Skeletal muscle cell (primary cell): Measurements from ENCODE around the gene RPAP2.
"Not testable (repeated sequence)": the region's sequence is repeated elsewhere in the genome, so short reads cannot be mapped to it uniquely, and the experiment has no call there.

ENCODE experiments used
- DNase-seq: peaks from one replicate; pipeline ENCODE4 v3.0.0-alpha.2; 2010; ENCODE audit warnings: low read depth
- H3K4me3 ChIP-seq: 2 replicates; pipeline ENCODE4 v1.5.1; 2011; ENCODE audit warnings: low read depth, mild to moderate bottlenecking, control low read depth, low read length, moderate library complexity

The RPAP2 gene

DNA sequence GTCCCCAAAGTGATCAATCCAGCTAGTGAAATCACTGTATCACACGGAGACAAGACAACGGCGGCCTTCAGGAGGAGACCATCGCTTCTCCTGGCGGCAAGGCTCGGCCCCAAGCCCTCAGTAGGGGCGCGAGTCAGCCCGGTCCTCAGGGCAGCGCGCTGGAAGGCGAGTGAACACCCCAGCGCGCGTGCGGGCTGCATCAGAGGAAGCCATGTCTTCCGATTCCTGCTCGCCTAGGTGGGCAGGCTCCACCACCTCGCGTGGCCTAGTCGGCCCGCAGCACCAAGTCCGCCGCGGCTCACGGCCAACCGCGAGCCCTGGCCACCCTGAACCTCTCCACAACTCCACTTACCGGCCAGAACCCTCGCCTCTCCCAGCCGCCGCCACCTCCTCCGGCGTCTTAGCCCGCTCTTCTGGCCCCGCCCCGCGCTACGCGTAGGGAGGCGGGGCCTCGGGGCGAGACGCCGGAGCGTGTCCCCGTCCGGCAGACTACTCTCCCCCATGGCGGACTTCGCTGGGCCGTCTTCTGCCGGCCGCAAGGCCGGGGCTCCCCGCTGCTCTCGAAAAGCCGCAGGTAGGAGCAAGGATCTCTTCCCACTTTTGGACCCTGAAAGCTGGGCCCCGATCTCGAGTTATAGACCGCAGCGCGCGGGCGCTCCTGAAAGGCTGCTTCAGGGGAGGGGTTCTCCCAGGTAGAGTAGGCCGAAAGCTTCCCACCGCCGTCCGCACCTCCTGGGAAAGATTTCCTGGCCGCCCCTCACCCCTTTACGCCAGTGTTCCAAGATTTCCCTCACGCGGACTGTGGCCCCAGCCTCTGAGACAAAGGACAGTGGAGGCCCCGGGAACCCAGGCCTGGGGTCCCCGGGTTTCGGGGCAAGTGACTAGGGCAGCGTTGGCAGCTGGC lies at the start of gene RPAP2, which contains the start of gene GLMN:
RPAP2 (plus strand) TSS at position 487 of the 904 bp plus-strand sequence; CDS start at position 502, 15 bp downstream.
GLMN (minus strand) TSS at position 415 of the 904 bp plus-strand sequence. CDS start 988 bp downstream, outside the sequence.
- H3K4me3 ChIP-seq = peak within 1 kb of the TSS; percentile 86
- DNase-seq = peak; percentile 49

DNA sequence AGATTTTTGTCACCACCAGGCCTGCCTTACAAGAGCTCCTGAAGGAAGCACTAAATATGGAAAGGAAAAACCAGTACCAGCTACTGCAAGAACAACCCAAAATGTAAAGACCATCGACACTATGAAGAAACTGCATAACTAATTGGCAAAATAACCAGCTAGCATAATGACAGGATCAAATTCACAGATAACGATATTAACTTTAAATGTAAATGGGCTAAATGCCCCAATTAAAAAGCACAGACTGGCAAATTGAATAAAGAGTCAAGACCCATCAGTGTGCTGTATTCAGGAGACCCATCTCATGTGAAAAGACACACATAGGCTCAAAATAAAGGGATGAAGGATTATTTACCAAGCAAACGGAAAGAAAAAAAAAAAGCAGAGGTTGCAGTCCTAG lies 44.1 kb upstream of the RPAP2 start:
- not testable (repeated sequence) for H3K4me3 ChIP-seq

DNA sequence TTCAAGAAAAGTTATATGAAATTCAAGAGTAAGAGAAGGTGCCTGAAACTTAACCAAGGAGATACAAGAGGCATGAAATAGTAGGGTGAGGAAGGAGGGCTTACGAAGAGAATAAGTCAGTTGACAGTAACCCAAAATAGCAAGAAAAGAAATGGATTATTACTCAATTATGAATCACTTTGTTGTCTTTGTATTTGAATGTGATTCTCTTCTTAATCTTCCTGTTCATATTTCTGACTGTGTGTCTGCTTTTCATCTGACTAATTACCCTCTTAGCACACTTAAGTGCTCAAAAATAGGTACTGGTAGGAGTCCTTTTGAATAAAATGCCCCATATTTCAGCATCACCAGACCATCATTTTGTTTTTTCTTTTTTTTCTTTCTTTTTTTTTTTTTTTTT lies 39.5 kb upstream of the RPAP2 start:
- H3K4me3 ChIP-seq = no peak overlapping the region
- no peak for DNase-seq

More for the DNA sequence above, 44.1 kb upstream of the RPAP2 start:
- DNase-seq = not testable (repeated sequence)

DNA sequence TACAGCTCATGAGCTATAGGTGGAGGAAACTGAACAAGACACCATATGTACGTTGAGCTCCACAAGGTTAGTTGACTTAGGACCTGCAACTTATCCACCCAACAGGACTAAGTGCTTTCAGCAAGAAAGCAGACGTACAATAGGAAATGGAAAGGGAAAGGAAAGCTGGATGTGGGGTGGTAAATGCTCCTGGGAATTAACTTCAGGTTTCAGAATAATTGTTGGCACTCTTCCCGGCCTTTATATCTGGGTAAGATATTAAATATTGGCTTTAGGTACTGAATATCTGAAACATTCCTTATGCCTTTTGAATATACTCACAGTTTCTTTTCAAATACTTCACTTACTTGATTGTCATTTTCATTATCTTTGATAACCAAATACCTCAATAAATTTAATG lies 36.3 kb upstream of the RPAP2 start:
- no peak overlapping the region for H3K4me3 ChIP-seq
- no peak for DNase-seq

DNA sequence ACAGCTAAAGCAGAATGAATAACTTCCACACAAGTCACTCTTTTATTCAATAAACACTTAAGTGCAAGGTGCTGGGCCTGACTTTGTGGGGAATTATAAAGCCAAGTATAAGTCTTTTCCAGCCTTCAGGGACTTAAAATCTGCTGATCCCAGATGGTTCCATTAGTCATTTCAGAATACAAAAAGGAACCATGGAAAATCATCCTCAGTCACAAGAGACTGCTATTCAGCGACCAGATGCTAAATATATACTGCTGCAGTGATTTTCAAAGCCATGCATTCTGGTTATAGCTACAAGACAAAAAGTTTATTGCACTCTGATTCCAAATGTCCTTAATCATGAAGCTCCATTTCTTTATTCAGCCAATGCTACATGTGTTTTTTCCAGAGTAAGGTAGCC lies 25.8 kb upstream of the RPAP2 start:
- no peak for DNase-seq
- no peak overlapping the region for H3K4me3 ChIP-seq

DNA sequence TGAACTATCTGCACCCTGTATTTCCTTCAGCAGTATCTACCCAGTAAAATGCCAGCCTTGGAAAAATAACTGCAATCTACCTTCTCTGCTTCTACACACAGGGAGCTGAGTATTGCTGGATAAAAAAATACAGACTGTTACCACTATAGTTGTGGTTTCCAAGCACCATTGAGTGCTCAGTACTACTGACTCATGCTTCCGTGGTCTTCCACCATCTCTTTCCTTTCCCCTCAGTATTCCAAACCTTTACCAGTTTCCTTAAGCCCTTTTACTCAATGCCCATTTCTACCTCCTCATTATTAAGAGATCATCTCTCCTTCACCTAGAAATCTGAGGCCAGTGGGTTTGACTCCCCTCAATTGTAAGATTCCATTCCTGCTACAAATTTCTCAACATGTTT lies 23.9 kb upstream of the RPAP2 start:
- no peak for DNase-seq
- no peak overlapping the region for H3K4me3 ChIP-seq

DNA sequence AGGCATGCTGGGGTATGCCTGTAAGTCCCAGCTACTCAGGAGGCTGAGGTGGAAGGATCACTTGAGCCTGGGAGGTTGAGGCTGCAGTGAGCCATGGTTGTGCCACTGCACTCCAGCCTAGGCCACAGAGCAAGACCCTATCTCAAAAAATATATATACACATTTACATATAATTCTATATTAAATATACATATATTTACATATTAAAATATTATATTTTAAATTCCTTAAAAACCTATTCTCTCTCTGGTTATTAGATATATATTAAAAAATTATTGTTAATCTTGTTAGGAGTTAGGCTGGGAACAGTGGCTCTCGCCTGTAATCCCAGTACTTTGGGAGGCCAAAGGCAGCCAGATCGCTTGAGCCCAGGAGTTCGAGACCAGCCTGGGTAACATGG lies 22.8 kb upstream of the RPAP2 start:
- H3K4me3 ChIP-seq = no peak overlapping the region
- no peak for DNase-seq

DNA sequence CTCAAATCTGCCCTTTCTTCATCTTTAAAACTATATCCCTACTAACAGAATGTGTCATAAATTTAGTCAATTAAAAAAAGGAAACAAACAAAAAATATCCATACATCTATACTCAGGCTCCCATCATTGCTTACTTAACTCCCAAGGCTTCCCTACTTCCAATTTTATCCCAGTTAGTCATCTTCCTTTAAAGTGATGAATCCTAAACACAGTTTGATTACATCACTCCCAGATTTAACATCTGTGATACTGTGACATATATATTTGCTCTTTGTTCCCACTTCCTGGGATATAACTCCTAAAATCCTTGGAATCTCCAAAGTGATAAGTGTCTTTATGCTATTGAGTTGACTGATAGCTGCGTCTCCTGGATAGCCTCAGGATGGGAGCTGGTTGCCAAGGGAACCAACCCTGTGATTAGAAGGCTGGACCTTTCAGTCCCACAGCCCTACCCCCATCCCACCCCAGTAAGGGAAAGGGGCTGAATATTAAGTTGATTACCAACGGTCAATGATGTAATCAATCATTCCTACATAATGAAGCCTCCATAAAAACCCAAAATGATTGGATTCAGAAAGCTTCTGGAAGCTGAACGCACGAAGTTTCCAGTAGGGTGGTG lies 21.6 kb upstream of the RPAP2 start:
- no peak overlapping the region for H3K4me3 ChIP-seq
- peak; percentile 37 for DNase-seq

DNA sequence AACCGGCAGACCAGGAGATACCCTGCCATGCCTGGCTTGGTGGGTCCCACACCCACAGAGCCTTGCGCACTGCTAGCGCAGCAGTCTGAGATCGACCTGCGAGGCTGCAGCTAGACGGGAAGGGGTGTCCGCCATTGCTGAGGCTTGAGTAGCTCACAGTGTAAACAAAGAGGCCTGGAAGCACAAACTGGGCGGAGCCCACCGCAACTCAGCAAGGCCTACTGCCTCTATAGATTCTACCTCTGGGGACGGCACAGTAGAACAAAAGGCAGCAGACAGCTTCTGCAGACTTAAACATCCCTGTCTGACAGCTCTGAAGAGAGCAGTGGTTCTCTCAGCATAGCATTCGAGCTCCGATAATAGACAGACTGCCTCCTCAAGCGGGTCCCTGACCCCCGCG lies 19.1 kb upstream of the RPAP2 start:
- H3K4me3 ChIP-seq, DNase-seq: not testable (repeated sequence)

DNA sequence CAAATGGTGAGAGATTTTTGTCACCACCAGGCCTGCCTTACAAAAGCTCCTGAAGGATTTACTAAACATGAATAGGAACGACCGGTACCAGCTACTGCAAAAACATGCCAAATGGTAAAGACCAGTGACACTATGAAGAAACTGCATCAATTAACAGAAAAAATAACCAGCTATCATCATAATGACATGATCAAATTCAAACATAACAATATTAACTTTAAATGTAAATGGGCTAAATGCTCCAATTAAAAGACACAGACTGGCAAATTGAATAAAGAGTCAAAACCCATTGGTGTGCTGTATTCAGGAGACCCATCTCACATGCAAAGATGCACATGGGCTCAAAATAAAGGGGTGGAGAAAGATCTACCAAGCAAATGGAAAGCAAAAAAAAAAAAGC lies 17.4 kb upstream of the RPAP2 start:
- not testable (repeated sequence) for H3K4me3 ChIP-seq, DNase-seq

DNA sequence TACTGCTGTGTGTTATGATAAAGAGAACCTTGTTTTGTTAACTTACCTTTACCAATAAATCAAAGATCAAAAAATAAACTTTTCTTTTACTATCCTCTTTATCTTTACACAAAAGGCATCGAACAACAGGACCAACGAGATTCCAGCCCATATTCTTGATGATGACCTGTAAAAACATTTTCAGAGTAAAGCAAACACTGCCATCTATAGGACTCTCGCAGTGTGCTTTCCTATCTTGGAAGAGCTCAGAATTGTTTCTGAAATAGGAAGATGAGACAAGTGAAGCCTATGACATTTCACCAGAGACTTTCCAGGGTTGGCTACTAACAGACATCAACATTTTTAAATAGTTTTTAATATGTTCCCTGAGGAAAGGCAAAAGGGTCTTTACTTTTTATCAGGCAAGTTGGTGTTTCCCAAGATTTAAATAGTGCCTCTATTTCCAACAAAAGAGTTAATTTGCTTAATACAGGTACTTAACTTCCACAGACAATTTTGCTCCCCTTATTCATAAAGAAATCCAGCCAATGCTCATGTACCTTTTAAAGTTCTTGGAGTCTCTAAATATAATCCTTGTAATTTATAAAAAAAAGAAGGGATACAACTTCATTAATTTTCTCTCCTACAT lies 7.4 kb upstream of the RPAP2 start:
- H3K4me3 ChIP-seq = no peak overlapping the region
- DNase-seq = no peak

DNA sequence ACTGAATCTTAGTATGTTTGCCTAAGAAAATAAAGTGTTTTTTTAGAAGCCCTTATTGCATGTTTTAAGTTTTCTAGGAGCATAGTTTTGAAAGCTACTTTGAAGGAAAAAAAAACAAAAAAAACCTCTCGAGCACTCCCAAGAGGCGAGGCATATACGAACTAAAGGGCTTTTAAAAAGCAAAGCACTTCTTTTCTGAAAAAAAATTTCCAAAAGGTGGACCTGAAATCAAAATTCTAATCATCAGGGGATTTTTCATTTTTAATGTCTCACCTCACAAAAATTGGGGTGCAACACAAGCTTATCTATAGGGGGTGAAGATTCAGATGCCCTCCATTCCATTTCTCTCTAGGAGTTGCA lies 666 bp upstream of the RPAP2 start:
- no peak for DNase-seq
- peak overlapping the region; percentile 86 for H3K4me3 ChIP-seq

DNA sequence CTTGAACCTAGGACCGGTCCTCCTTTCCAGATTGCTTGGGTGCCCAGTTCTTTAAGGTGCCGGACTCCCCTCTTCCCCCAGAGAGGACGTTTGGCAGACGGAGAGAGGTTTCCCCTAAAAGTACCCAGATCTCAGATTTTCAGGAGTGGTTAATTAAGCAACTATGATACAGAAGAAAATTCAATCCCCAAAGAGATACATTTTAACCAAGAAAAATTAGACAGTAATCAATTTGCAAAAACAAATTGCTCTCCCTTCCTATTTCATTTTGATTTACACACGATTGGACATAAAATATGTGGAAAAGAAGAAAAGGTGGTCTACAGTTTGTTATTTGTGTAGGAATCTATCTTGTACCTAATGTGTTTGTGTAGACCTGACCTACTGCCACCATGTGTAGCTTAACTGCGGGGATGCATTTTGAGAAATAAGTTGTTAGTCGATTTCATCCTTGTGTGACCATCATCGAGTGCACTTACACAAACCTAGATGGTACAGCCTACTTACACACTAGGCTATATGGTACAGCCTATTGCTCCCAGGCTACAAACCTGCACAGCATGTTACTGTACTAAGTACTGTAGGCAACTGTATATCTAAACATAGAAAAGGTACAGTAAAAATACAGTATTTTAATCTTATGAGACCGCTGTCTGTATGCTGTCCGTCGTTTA lies 755 bp downstream of the RPAP2 start:
- H3K4me3 ChIP-seq = peak overlapping the region; percentile 86
- DNase-seq = no peak

DNA sequence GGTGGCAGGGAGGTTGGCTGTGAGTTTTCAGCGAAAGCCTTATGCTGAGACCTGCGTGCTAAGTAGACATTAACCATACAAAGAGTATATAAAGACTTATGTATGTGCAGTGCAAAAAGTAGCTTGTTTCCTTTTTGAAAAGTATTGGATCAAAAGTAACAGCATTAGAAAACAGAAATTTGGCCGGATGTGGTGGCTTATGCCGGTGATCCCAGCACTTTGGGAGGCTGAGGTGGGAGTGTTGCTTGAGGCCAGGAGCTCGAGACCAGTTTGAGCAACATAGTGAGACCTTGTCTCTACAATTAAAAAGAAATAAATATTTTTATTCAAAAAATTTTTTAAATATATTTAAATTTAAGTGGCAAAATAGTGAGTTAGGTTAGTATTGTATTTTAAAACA lies 2.2 kb downstream of the RPAP2 start:
- no peak for DNase-seq
- no peak overlapping the region for H3K4me3 ChIP-seq

DNA sequence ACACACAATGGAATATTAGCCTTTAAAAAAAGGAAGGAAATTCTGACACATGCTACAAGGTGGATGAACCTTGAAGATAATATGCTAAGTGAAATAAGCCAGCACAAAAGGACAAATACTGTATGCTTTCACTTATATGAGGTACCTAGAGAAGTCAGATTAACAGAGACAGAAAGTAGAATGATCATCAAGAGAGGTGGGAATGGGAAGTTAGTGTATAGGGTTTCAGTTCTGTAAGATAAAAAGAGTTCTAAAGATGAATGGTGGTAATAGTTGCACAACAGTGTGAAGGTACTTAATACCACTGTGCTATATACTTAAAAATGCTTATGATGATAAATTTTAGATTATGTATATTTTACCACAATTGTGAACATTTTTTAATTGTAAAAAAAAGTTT lies 7.2 kb downstream of the RPAP2 start:
- no peak overlapping the region for H3K4me3 ChIP-seq
- no peak for DNase-seq

DNA sequence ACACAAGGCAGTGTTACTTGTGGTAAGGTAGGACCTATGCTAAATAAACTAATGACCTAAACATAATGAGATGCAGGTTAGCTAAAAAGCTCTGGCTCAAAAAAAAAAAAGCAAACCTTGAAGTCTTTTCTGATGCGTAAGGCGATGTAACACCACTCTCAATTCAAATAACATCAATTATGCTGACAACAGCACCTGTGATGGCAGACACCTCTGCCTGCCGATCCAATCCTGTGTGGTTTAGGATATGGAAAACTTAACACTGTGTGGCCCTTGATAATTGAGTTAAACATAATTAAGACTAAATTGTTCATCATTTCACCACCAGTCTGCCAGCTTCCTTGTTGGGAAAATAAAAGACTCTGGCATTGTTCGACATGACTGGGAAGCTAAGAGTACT lies 9.1 kb downstream of the RPAP2 start:
- H3K4me3 ChIP-seq = no peak overlapping the region
- no peak for DNase-seq

DNA sequence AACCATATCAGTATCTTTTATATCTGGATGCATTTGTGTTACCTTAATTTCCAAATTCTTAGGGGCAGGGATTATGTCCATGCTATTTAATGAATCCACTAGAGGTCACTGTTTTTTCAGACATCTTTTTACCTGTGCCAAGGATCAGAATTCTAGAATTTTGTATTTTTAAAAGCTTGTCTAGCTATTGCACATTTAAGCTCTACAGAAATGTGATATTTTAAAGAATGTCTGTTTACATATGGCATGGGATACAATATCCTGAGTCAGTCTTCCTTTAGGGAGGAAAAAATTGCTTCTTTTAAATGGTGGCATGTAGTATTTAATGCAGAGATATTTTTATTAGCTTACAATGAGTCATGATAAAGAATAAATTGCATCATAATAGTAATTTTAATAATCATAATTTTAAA lies 11.3 kb downstream of the RPAP2 start:
- H3K4me3 ChIP-seq = no peak overlapping the region
- DNase-seq = no peak

DNA sequence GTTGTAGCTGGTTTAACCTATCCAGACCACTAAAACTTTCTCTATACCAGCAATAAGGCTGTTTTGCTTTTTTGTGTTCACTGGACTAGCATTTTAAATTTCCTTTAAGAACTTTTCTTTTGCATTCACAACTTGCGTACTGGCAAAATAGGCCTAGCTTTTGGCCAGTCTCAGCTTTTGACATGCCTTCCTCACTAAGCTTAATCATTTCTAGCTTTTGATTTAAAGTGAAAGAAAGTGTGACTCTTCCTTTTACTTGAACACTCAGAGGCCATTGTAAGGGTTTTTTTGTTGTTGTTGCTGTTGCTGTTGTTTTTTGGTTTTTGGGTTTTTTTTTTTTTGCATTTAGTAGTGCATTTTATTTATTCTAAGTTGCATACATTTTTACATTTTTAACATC lies 15.2 kb downstream of the RPAP2 start:
- DNase-seq = no peak
- no peak overlapping the region for H3K4me3 ChIP-seq

DNA sequence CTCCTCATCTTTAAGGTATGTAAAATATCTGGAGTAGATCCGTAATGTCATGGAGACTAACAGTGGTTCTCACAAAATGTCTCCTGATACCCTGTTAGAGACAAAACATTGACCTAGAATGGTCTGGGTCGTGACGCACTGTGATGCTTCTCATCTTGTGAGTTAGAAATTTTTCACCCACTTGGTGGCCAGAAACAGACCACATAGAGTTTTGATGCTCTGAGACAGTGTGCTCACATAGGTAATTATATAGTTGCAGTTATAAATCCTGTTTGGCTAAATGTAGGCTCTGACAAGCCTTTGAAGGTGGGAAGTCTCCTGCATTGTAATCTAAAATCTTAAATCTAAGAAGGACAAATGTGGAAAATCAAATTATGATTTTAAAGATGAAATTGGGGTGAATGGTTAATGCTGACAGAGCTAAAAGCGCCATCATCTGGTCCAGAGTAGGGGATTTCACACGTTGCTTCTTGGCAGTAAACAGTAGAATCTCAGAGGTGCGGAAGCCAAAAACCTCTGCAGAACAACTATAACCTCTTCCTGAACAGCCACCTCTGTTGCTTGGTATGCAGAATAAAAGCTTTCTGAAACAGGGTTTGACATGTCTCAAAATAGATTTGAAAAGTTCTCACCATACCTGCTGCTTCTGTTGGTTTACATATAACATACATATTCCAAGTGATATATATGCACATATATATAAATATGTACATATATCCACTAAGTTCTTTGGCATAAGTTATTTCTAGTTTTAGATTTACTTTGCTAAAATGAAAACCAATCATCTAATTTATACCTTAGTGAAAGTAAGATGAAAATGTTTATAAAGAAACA lies 17.1 kb downstream of the RPAP2 start:
- H3K4me3 ChIP-seq = no peak overlapping the region
- DNase-seq = no peak
